ENCODE data around the gene GGCT. TPM values are rescaled to one million over a fixed set of nuclear protein-coding genes. Genes with fewer than 3 reads are reported as not detected.
"Not testable (repeated sequence)": the region's sequence is repeated elsewhere in the genome, so short reads cannot be mapped to it uniquely, and the experiment has no call there.

Gene GGCT
- total RNA-seq, 2 experiments from 2014 or later: 48.8 to 76.8 TPM

DNA sequence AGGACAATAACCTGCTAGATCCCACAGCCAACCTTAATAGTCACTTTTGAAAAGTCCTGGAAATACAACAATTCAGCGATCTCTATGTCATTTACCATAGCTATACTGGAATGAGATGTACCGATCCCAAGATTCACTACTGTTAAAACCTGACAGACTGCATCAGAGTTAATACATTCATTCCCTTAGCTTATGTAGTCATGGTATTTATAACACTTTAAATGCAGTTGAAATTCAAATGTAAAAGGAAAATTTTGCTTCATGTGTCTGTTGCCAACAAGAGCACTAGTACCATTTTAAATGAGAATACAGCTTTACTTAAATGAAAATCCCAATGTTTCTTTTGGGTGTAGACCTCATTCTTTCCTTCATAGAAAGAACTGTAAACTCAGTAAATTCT lies 11.1 kb upstream of the GGCT start:
- H3K4me3 Mint-ChIP-seq: no peak overlapping the region
- no peaks in the 10 kb centered on the region for H3K27me3 Mint-ChIP-seq
- DNase-seq (no peak), ATAC-seq (no peak)
- intact Hi-C loops (cut with DNase I, micrococcal nuclease): no loop called here
- H3K27ac Mint-ChIP-seq: no peak overlapping the region
- CTCF ChIA-PET: interaction anchor here (0.7 to 2.5 kb wide), 4 partner anchors 9 to 49 kb away, joined by 3 to 11 read pairs (median 3); no protein-coding TSS in a partner anchor
- no peaks in the 10 kb centered on the region for H3K9me3 Mint-ChIP-seq (ENCODE audit: low read depth)
- POLR2A ChIA-PET: no interaction called here
- no peaks in the 10 kb centered on the region for H3K36me3 Mint-ChIP-seq (ENCODE audit: low read depth)
- H3K4me1 Mint-ChIP-seq: peaks cover 12% of the 10 kb centered on the region

DNA sequence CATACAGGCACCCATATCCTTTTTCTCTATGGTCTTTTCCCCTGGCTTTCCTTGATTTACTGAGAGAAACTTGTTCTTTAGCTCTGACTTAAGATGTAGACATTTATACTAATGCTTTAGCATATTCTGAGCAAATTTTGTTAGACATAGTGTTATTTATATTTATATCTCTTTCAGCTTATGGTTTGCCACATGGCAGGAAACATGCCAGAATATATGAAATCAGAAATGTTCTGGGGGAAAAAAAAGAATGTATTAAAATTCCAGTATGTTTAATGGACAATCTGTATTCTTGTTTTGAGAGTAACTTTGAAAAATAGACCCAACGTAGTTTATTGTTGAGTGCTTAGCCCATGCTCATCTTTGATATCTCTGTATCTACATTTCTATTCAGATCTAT lies 10.1 kb upstream of the GGCT start:
- intact Hi-C loops (cut with DNase I, micrococcal nuclease): no loop called here
- POLR2A ChIA-PET: no interaction called here

DNA sequence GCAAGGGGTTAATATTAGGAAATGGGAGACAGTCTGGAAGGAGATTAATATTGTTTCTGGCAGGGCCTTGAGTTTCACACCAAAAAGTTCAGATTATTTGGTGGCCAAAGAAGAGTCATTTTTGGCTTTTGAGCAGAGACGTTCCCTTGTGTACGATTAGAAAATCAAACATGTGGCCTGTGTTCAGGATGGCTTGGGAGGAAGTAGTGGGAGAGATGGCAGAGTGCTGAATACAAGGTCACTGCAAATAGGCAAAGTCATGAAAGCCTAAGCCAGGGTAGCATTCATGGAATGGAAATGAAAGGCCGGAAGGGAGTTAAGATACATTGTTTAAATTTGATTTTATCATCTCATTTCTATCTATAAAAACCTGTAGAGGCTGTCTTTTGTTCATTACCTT lies 9.5 kb upstream of the GGCT start:
- H3K4me3 Mint-ChIP-seq: no peak overlapping the region
- CTCF ChIA-PET: interaction anchor here (0.5 to 2.5 kb wide), 2 partner anchors 37 to 50 kb away, joined by 3 to 11 read pairs; no protein-coding TSS in a partner anchor
- no peak overlapping the region for H3K27ac Mint-ChIP-seq
- H3K4me1 Mint-ChIP-seq: peaks cover 8% of the 10 kb centered on the region
- H3K9me3 Mint-ChIP-seq (ENCODE audit: low read depth): no peaks in the 10 kb centered on the region
- ATAC-seq (no peak), DNase-seq (no peak)
- no peaks in the 10 kb centered on the region for H3K27me3 Mint-ChIP-seq
- H3K36me3 Mint-ChIP-seq (ENCODE audit: low read depth): no peaks in the 10 kb centered on the region
- intact Hi-C loops (cut with DNase I, micrococcal nuclease): no loop called here
- POLR2A ChIA-PET: no interaction called here

More for the DNA sequence above, 10.1 kb upstream of the GGCT start:
- Mint-ChIP-seq H3K36me3 (ENCODE audit: low read depth) (no peaks in the 10 kb centered on the region), H3K27me3 (no peaks in the 10 kb centered on the region), H3K4me3 (no peak overlapping the region), H3K4me1 (peaks cover 8% of the 10 kb centered on the region), H3K27ac (no peak overlapping the region), H3K9me3 (ENCODE audit: low read depth) (no peaks in the 10 kb centered on the region)
- CTCF ChIA-PET: interaction anchor here (0.5 to 2.5 kb wide), 3 partner anchors 9 to 50 kb away, joined by 3 to 11 read pairs (median 3); no protein-coding TSS in a partner anchor
- DNase-seq (no peak), ATAC-seq (no peak)

DNA sequence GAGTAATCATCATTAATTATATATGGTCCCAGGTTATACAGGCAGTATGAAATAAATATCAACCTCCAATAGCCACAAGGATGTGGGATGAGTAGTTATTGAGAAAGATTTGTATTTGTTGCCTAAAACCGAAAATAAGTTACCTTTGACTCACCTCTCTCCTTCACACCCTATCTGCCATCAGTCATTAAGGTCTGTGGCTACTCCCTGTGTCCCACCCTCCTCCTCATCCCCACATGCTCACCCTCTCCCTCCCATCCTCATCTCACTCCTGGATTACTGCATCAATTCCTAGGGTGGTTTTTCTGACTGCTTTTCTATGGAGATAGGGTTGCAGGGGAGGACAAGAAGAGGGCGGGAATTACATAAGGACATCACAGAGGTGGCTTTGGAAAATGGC lies 9.1 kb upstream of the GGCT start:
- intact Hi-C loops (cut with DNase I, micrococcal nuclease): no loop called here
- ATAC-seq (peak; percentile 38), DNase-seq (no peak)
- Mint-ChIP-seq H3K4me3 (no peak overlapping the region), H3K27ac (no peak overlapping the region), H3K9me3 (ENCODE audit: low read depth) (no peaks in the 10 kb centered on the region), H3K36me3 (ENCODE audit: low read depth) (no peaks in the 10 kb centered on the region), H3K27me3 (no peaks in the 10 kb centered on the region), H3K4me1 (peaks cover 8% of the 10 kb centered on the region)
- CTCF ChIA-PET: interaction anchor here (1.3 kb wide), 1 partner anchor 36 kb away, joined by 5 read pairs; no protein-coding TSS in a partner anchor
- POLR2A ChIA-PET: no interaction called here

DNA sequence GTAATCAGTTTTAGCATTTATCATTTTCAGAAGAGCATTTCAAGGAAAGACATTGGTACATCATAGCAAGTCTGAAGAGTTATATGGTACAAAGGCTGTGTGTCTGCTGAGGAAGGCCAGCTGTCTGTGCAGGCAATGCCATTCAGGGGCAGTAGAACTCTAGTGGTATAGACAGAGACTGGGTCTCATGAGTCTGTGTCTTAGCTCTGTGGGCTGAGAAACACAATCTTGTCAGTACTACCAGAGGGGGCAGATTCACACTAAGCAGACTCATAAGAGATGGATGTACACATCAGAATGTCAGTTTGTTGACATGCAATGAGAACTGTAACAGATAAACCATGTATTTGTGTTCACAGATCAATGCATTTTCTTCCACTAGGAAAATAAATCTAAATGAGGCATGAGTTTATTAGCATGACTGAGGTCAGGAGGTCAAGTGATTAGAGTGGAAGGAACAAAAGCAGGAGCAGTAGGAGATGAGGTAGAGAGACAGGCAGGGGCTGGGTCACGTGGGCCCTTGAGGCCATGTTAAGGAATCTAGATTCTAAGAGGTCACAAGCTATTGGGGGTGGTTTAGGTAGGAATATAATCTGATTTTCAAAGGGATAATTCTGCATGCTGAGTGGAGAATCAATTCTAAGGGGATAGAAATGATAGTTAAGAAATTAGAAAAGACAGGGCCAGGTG lies 7.5 kb upstream of the GGCT start:
- Mint-ChIP-seq H3K27ac (no peak overlapping the region), H3K4me3 (no peak overlapping the region), H3K36me3 (ENCODE audit: low read depth) (no peaks in the 10 kb centered on the region), H3K27me3 (no peaks in the 10 kb centered on the region), H3K9me3 (ENCODE audit: low read depth) (peaks cover 1% of the 10 kb centered on the region), H3K4me1 (peaks cover 5% of the 10 kb centered on the region)
- ChIA-PET POLR2A (no interaction called here), CTCF (interaction anchor here (0.8 to 2.6 kb wide), 11 partner anchors 10 to 332 kb away, joined by 3 to 17 read pairs (median 5); no protein-coding TSS in a partner anchor)
- DNase-seq (no peak), ATAC-seq (no peak)
- intact Hi-C loops (cut with DNase I, micrococcal nuclease): no loop called here

DNA sequence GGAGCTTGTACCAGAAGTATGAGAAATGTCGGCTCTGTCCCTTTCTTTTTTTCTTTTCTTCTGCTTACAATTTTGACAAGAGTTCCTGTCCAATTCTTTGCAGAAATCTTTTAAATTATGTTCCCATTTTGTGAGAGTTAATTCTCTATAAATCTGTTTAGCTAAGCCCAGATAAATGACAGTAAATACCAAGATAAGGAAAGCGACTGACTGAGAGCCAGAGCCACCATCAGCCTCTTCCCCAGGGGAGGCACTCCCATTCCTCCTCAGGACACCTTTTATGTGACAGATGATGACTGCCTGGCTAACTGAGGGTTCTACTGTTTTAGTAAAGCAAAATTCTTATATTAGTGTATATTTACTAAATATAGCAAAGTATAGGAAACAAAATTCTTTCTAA lies 6.9 kb upstream of the GGCT start:
- no peaks in the 10 kb centered on the region for H3K27me3 Mint-ChIP-seq
- ChIA-PET CTCF (interaction anchor here (0.8 to 2.6 kb wide), 15 partner anchors 9 to 331 kb away, joined by 3 to 17 read pairs (median 4); no protein-coding TSS in a partner anchor), POLR2A (no interaction called here)
- no peak overlapping the region for H3K27ac Mint-ChIP-seq
- H3K4me3 Mint-ChIP-seq: no peak overlapping the region
- H3K36me3 Mint-ChIP-seq (ENCODE audit: low read depth): no peaks in the 10 kb centered on the region
- H3K4me1 Mint-ChIP-seq: no peaks in the 10 kb centered on the region
- peaks cover 3% of the 10 kb centered on the region for H3K9me3 Mint-ChIP-seq (ENCODE audit: low read depth)
- intact Hi-C loops (cut with DNase I, micrococcal nuclease): no loop called here
- DNase-seq (no peak), ATAC-seq (no peak)

DNA sequence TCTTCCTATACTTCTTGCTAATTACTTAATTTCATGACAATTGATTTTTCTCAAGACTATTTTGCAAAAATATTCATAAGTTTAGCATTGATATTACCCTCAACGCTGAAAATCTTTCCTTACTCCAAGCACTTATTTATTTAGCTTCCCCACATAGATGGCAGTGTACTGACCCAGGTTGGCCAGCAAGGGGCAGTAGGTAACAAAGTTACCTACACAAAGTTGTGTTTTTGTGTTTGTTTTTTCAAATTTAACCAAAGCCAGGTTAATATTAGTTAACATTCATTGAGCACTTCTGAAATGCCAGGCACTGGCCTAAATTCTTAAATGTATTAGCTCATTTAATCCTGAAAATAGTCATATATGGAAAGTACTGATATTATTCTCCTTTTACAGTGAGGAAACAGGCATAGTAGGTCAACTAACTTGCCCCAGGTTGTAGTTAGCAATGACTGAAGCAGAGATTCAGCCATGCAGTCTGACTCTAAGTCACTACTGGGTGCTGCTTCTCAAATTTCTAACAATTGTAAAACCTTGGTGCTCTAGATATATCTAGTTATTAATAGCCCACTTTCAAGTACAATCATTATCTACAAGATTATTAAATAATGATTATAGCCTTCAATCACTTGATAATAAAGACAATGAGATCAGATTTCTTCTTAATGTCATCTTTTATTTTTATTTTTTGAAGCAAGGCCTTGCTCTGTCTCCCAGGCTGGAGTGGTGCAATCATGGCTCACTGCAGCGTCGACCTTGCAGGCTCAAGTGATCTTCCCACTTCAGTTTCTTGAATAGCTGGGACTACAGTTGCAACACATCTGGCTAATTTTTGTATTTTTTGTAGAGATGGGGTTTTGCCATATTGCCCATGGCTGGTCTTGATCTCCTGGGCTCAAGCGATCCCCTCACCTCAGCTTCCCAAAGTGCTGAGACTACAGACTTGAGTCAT lies 5.8 kb upstream of the GGCT start:
- H3K27me3 Mint-ChIP-seq: no peaks in the 10 kb centered on the region
- intact Hi-C loops (cut with DNase I, micrococcal nuclease): loop anchor here (1.0 kb wide), 2 partner anchors 54 to 230 kb away; no protein-coding TSS in a partner anchor

DNA sequence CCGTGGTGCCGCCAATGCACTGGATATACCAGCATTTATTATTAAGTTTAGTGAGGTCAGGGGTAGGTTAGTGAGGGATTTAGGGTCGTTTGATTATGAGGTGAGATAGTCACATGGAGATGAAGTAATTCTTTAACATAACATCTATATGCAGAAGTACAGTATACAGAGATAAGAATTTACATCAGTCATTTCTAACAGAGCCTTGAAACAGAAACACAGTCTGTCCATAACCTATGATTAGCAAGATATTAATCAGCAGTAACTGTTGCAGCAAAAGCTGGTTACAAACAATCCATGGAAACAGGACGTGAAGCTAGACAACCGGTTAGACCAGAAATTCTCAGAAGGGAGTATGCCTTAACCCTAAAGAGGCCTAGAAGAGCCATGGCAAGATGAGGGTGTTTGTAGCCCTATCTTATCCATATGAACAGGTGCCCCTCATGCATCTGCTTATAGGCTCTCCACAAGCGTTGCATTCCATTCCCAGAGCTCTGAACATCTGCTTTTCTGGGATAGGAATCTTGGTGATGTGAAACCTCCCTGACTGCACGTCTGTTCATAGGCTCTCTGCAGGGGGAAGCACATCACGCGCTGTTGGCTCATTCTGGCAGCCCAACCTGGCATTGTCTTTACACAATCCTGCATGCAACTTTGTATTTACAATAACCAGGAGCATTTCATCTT lies 4.7 kb upstream of the GGCT start:
- H3K4me1 Mint-ChIP-seq; DNase-seq; H3K9me3 Mint-ChIP-seq (ENCODE audit: low read depth); ATAC-seq; H3K27me3 Mint-ChIP-seq; POLR2A ChIA-PET; H3K4me3 Mint-ChIP-seq; H3K27ac Mint-ChIP-seq; H3K36me3 Mint-ChIP-seq (ENCODE audit: low read depth): not testable (repeated sequence)
- CTCF ChIA-PET: interaction anchor here (1.4 kb wide), 1 partner anchor 55 kb away, joined by 6 read pairs; no protein-coding TSS in a partner anchor
- intact Hi-C loops (cut with DNase I, micrococcal nuclease): loop anchor here in 1 of 2 experiments (10.0 kb wide), 1 partner anchor 85 kb away; the partner anchor contains the start of gene GARS1

More for the DNA sequence above, 5.8 kb upstream of the GGCT start:
- DNase-seq (peak; percentile 59), ATAC-seq (peak; percentile 59)
- peaks cover 3% of the 10 kb centered on the region for H3K9me3 Mint-ChIP-seq (ENCODE audit: low read depth)
- CTCF ChIA-PET: interaction anchor here (0.6 to 2.6 kb wide), 15 partner anchors 8 to 340 kb away, joined by 3 to 15 read pairs (median 4); no protein-coding TSS in a partner anchor
- H3K4me1 Mint-ChIP-seq: peaks cover 6% of the 10 kb centered on the region
- H3K27ac Mint-ChIP-seq: no peak overlapping the region
- no peaks in the 10 kb centered on the region for H3K36me3 Mint-ChIP-seq (ENCODE audit: low read depth)
- no peak overlapping the region for H3K4me3 Mint-ChIP-seq
- POLR2A ChIA-PET: no interaction called here

DNA sequence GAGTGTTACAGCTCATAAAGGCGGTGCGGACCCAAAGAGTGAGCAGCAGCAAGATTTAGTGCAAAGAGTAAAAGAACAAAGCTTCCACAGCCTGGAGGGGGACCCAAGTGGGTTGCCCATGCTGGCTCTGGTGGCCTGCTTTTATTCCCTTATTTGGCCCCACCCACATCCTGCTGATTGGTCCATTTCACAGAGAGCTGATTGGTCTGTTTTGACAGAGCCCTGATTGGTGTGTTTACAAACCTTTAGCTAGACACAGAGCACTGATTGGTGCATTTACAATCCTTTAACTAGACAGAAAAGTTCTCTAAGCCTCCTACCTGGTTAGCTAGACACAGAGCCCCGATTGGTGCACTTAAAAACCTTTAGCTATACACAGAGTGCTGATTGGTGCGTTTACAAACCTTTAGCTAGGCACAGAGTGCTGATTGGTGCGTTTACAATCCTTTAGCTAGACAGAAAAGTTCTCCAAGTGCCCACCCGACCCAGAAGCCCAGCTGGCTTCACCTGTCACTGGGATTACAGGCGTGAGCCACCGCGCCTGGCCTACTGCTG lies 2.8 kb upstream of the GGCT start:
- H3K4me3 Mint-ChIP-seq; POLR2A ChIA-PET; DNase-seq; H3K9me3 Mint-ChIP-seq (ENCODE audit: low read depth); H3K36me3 Mint-ChIP-seq (ENCODE audit: low read depth); H3K27me3 Mint-ChIP-seq; ATAC-seq; H3K27ac Mint-ChIP-seq: not testable (repeated sequence)
- peaks cover 24% of the 10 kb centered on the region for H3K4me1 Mint-ChIP-seq
- intact Hi-C loops (cut with DNase I, micrococcal nuclease): loop anchor here in 1 of 2 experiments (10.0 kb wide), 1 partner anchor 87 kb away; the partner anchor contains the start of gene GARS1
- CTCF ChIA-PET: interaction anchor here (0.6 to 1.6 kb wide), 6 partner anchors 9 to 66 kb away, joined by 3 to 6 read pairs (median 4); no protein-coding TSS in a partner anchor

DNA sequence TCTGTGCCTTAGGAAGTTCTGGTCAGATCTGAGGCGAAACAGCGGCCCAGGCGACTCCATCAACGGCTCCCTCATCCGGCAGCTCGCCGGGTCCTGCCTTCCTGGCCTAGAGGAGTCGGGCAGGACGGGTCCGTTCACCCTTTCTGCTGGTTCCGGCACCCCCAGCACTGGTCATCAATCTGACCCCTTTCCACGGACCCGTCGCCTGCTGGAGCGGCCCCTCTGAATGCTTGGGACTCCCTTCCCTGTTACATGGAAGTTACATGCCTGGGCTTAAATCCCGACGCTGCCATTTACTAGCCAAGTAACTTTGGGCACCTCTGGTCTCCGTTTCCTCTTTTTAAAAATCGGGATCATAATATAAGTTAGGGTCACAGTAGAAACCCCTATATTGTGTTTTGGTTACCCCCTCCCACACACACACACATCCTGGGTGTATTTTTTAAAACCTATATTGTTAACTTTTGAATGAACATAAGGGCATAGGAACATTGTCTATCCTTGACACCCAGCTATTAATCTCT lies 607 bp upstream of the GGCT start:
- peaks cover 3% of the 10 kb centered on the region for H3K9me3 Mint-ChIP-seq (ENCODE audit: low read depth)
- H3K27ac Mint-ChIP-seq: peak overlapping the region; percentile 90
- intact Hi-C loops (cut with DNase I, micrococcal nuclease): loop anchor here (2.0 to 10.0 kb wide), 4 partner anchors 90 to 478 kb away; partner anchors contain the start of genes FKBP14 (in 1 of the 2), GARS1 (in 1 of the 2) and ZNRF2 (in 1 of the 2)
- DNase-seq (no peak), ATAC-seq (peak; percentile 21)
- POLR2A ChIA-PET: no interaction called here
- H3K4me3 Mint-ChIP-seq: peak overlapping the region; percentile 84
- CTCF ChIA-PET: interaction anchor here (0.5 to 1.2 kb wide), 5 partner anchors 10 to 466 kb away, joined by 3 to 4 read pairs (median 3); no protein-coding TSS in a partner anchor
- no peaks in the 10 kb centered on the region for H3K27me3 Mint-ChIP-seq
- peaks cover 16% of the 10 kb centered on the region for H3K36me3 Mint-ChIP-seq (ENCODE audit: low read depth)
- H3K4me1 Mint-ChIP-seq: peaks cover 39% of the 10 kb centered on the region
